Endothelial cell of umbilical vein (primary cell): ENCODE measurements around the gene VSX2. TPM values are rescaled to one million over a fixed set of nuclear protein-coding genes. Genes with fewer than 3 reads are reported as not detected.

Experiments
- BruUV-seq: library from RNA; stranded (reverse); fragments of 400-500 nt; replicated peaks from 2 replicates; lab custom pipeline; 2021; lab: Mats Ljungman, UMichigan
- CTCF ChIA-PET: fragments of 300-600, 350-600 bp; sonication (Branson Sonifier 250); formaldehyde crosslinking; loops from one replicate; lab custom pipeline; 2021; ENCODE audit warnings: antibody characterized with exemption, inconsistent platforms; lab: Charles Lee
- POLR2A ChIA-PET: fragments of 300-600, 350-600 bp; sonication (Branson Sonifier 250); formaldehyde crosslinking; loops from one replicate; lab custom pipeline; 2021; ENCODE audit warnings: antibody characterized with exemption, inconsistent platforms; lab: Charles Lee
- DNase-seq: peaks from one replicate; pipeline ENCODE4 v3.0.0-alpha.2; 2011; ENCODE audit warnings: low read depth, low spot score
- FAIRE-seq: peaks from 2 replicates; lab custom pipeline; 2011; peaks lifted over from hg19 to GRCh38; lab: Jason Lieb, UNC
- H2AFZ ChIP-seq: 2 replicates; pipeline ENCODE4 v1.6.0; 2012; ENCODE audit warnings: low read depth, low read length, control low read depth, inconsistent platforms
- H3K27ac ChIP-seq: 2 replicates; pipeline ENCODE4 v1.5.1; 2011; ENCODE audit warnings: low read depth, mild to moderate bottlenecking, control low read depth, low read length, moderate library complexity; ENCODE audit not compliant: insufficient read depth
- H3K27me3 ChIP-seq, 2 experiments: 2 replicates each; pipeline versions ENCODE4 v1.6.0 to v1.6.1; 2011; ENCODE audit warnings: low read length in 2 of 2, mixed read lengths in 1 of 2; ENCODE audit not compliant: control insufficient read depth in 2 of 2, insufficient read depth in 2 of 2
- H3K36me3 ChIP-seq, 2 experiments: 2 replicates in 1 of 2; 3 replicates in 1 of 2; pipeline ENCODE4 v1.5.1; 2011; ENCODE audit warnings: low read length in 2 of 2, mild to moderate bottlenecking in 1 of 2, moderate library complexity in 1 of 2; ENCODE audit not compliant: control insufficient read depth in 2 of 2, insufficient read depth in 2 of 2; ENCODE audit errors: extremely low read depth in 1 of 2
- H3K4me1 ChIP-seq: 3 replicates; pipeline ENCODE4 v1.5.1; 2011; ENCODE audit warnings: mild to moderate bottlenecking, low read length; ENCODE audit not compliant: control insufficient read depth, insufficient read depth; ENCODE audit errors: extremely low read depth
- H3K4me2 ChIP-seq: 2 replicates; pipeline ENCODE4 v1.6.1; 2011; ENCODE audit warnings: low read length, control low read depth, mixed read lengths; ENCODE audit not compliant: insufficient read depth
- H3K4me3 ChIP-seq, 3 experiments: fragments of 200-600 bp in 1 of 3; sonication (generic), shearing (Covaris generic) in 1 of 3; replicated peaks in 1 of 3; 2 replicates each; pipeline ENCODE4 v1.5.1; 2011 to 2016; ENCODE audit warnings: control low read depth in 3 of 3, low read length in 3 of 3, mild to moderate bottlenecking in 2 of 3, inconsistent platforms in 1 of 3, low read depth in 1 of 3, moderate library complexity in 1 of 3; ENCODE audit not compliant: insufficient read depth in 1 of 3
- H3K79me2 ChIP-seq: 2 replicates; pipeline ENCODE4 v1.6.0; 2012; ENCODE audit warnings: low read length, inconsistent platforms; ENCODE audit not compliant: control insufficient read depth, insufficient read depth
- H3K9ac ChIP-seq: replicated peaks from 2 replicates; pipeline ENCODE3; 2011; ENCODE audit warnings: low read length, control low read depth; ENCODE audit not compliant: insufficient read depth; ENCODE audit errors: extremely low read depth
- H3K9me1 ChIP-seq: replicated peaks from 3 replicates; pipeline ENCODE4 v1.6.0; 2011; ENCODE audit warnings: mild to moderate bottlenecking, low read length; ENCODE audit not compliant: control insufficient read depth, insufficient read depth; ENCODE audit errors: extremely low read depth
- H3K9me3 ChIP-seq: replicated peaks from 2 replicates; pipeline ENCODE4 v1.5.1; 2012; ENCODE audit warnings: low read length, inconsistent platforms; ENCODE audit not compliant: control insufficient read depth, insufficient read depth
- H4K20me1 ChIP-seq: replicated peaks from 2 replicates; pipeline ENCODE3; 2011; ENCODE audit warnings: mild to moderate bottlenecking, low read length; ENCODE audit not compliant: control insufficient read depth, insufficient read depth; ENCODE audit errors: extremely low read depth
- FOS ChIP-seq: IDR thresholded peaks from 2 replicates; pipeline ENCODE4 v1.6.1; 2011; ENCODE audit warnings: mild to moderate bottlenecking, low read length, moderate library complexity, borderline replicate concordance; ENCODE audit not compliant: insufficient read depth
- GATA2 ChIP-seq: IDR thresholded peaks from 2 replicates; pipeline ENCODE4 v1.7.0; 2011; ENCODE audit warnings: low read depth, mild to moderate bottlenecking, moderate library complexity, mixed read lengths, low read length; ENCODE audit not compliant: insufficient read length, insufficient read depth
- MYC ChIP-seq: IDR thresholded peaks from one replicate; pipeline ENCODE4 v1.6.1; 2011; ENCODE audit warnings: mild to moderate bottlenecking, low read depth, low read length
- POLR2A ChIP-seq: IDR thresholded peaks from 2 replicates; pipeline ENCODE4 v1.6.1; 2012; ENCODE audit warnings: low read depth, mild to moderate bottlenecking, control low read depth, low read length
- POLR2AphosphoS5 ChIP-seq: IDR thresholded peaks from 2 replicates; pipeline ENCODE4 v1.6.1; 2012; ENCODE audit warnings: low read depth, mild to moderate bottlenecking, control low read depth, low read length, moderate library complexity; ENCODE audit not compliant: insufficient read depth
- dilution Hi-C: fragments of 300-500 bp; cut with MboI; formaldehyde crosslinking; loops from one replicate; pipeline ENCODE4 v1.15.0; 2019; ENCODE audit warnings: low sequenced_read_pairs; ENCODE audit not compliant: extremely low pct_ligation_motif_present
- intact Hi-C: fragments of 100-400 bp; cut with micrococcal nuclease; formaldehyde crosslinking; loops from one replicate; pipeline ENCODE4 v1.10.0; 2022
- polyA plus RNA-seq, 4 experiments: library from polyadenylated mRNA; depleted of rRNA in 3 of 4; stranded (reverse) in 3 of 4; unstranded in 1 of 4; fragments of >200 nt; gene quantifications; 2 replicates each; pipeline versions ENCODE4 v1.2.1 to v1.2.3, GENCODE V29; 2011 to 2012; ENCODE audit warnings: missing spikeins in 1 of 4
- total RNA-seq: library from RNA; stranded (reverse); gene quantifications from 2 replicates; pipeline ENCODE4 v1.2.3, GENCODE V29; 2021
- TF ChIP-seq, protein P1 (sequence below), 2 donors: IDR thresholded peaks; 1 replicate in 1 of 2; 2 replicates in 1 of 2; pipeline ENCODE4 v1.5.1; 2011; ENCODE audit warnings: low read length in 2 of 2, mild to moderate bottlenecking in 2 of 2, moderate library complexity in 2 of 2, control low read depth in 1 of 2, inconsistent platforms in 1 of 2, low read depth in 1 of 2; ENCODE audit not compliant: insufficient read depth in 1 of 2; ENCODE audit errors: extremely low read depth in 1 of 2

VSX2 gene
- total and polyA plus RNA-seq, 2 donors (not counting 3 experiments of a cell fraction or from before 2014, with no cell fraction given): not detected

- DNase-seq (no peak), FAIRE-seq (no peak)
- no TSS peak for BruUV-seq
- Histone ChIP-seq H4K20me1 (no peaks in the 10 kb centered on the region), H3K9me3 (no peaks in the 10 kb centered on the region), H3K27me3 (peaks cover 0 to 5% of the 10 kb centered on the region in 2 experiments), H3K4me1 (no peaks in the 10 kb centered on the region), H3K79me2 (no peaks in the 10 kb centered on the region), H3K27ac (no peak overlapping the region), H3K4me3 (no peak overlapping the region), H3K4me2 (no peak overlapping the region), H3K36me3 (no peaks in the 10 kb centered on the region), H3K9ac (no peak overlapping the region), H2AFZ (no peak overlapping the region), H3K9me1 (no peaks in the 10 kb centered on the region)
- dilution Hi-C loops: no loop called here
- ChIA-PET POLR2A (no interaction called here), CTCF (interaction anchor here (0.7 to 1.8 kb wide), 5 partner anchors 13 to 201 kb away, joined by 3 to 8 read pairs (median 3); no protein-coding TSS in a partner anchor)
- TF ChIP-seq FOS: no peak
- TF ChIP-seq MYC: no peak
- no peak for TF ChIP-seq POLR2A
- TF ChIP-seq, protein P1, sequence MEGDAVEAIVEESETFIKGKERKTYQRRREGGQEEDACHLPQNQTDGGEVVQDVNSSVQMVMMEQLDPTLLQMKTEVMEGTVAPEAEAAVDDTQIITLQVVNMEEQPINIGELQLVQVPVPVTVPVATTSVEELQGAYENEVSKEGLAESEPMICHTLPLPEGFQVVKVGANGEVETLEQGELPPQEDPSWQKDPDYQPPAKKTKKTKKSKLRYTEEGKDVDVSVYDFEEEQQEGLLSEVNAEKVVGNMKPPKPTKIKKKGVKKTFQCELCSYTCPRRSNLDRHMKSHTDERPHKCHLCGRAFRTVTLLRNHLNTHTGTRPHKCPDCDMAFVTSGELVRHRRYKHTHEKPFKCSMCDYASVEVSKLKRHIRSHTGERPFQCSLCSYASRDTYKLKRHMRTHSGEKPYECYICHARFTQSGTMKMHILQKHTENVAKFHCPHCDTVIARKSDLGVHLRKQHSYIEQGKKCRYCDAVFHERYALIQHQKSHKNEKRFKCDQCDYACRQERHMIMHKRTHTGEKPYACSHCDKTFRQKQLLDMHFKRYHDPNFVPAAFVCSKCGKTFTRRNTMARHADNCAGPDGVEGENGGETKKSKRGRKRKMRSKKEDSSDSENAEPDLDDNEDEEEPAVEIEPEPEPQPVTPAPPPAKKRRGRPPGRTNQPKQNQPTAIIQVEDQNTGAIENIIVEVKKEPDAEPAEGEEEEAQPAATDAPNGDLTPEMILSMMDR (IDR thresholded peaks at IDR 0.05; ENCODE audit: extremely low read depth in 1 of 2, insufficient read depth in 1 of 2, low read depth in 1 of 2, low read length in 2 of 2): no peak
- no peak for TF ChIP-seq GATA2
- no peak for TF ChIP-seq POLR2AphosphoS5
- intact Hi-C loops: no loop called here
Measured at GRCh38 chr14:74309125-74310022, 70.1 kb downstream of the VSX2 start.
